H1 (cell line): ENCODE data around the gene GUCY2F. TPM values are rescaled to one million over a fixed set of nuclear protein-coding genes. Genes with fewer than 3 reads are reported as not detected.

Experiments used
- BRCA1 ChIP-seq: IDR thresholded peaks from 2 replicates; pipeline ENCODE4 v1.6.1; 2012; ENCODE audit warnings: low read depth, low read length, improper control_type of control experiment
- CBX8 ChIP-seq: fragments of 300-800, 300-1000 bp; sonication (generic); IDR thresholded peaks from 2 replicates; pipeline ENCODE4 v1.7.1; 2016; ENCODE audit warnings: low read depth, low read length, borderline replicate concordance
- EP300 ChIP-seq, 2 experiments: IDR thresholded peaks; 1 replicate in 1 of 2; 2 replicates in 1 of 2; pipeline ENCODE4 v1.6.1; 2011 to 2012; ENCODE audit warnings: low read depth in 2 of 2, low read length in 2 of 2, mild to moderate bottlenecking in 2 of 2, borderline replicate concordance in 1 of 2, inconsistent platforms in 1 of 2, moderate library complexity in 1 of 2
- EZH2 ChIP-seq: fragments of 200-600 bp; sonication (generic); IDR thresholded peaks from 2 replicates; pipeline ENCODE4 v1.7.1; 2012; ENCODE audit warnings: low read depth, mild to moderate bottlenecking, moderate library complexity, low read length, inconsistent platforms; ENCODE audit not compliant: severe bottlenecking
- FOSL1 ChIP-seq: IDR thresholded peaks from 2 replicates; pipeline ENCODE4 v1.6.1; 2011; ENCODE audit warnings: mild to moderate bottlenecking, low read depth, low read length, moderate library complexity; ENCODE audit not compliant: insufficient read depth
- GABPA ChIP-seq: IDR thresholded peaks from 2 replicates; pipeline ENCODE4 v1.6.1; 2011; ENCODE audit warnings: mild to moderate bottlenecking, low read length, moderate library complexity, borderline replicate concordance; ENCODE audit not compliant: insufficient read depth
- GTF2F1 ChIP-seq: IDR thresholded peaks from 2 replicates; pipeline ENCODE4 v1.6.1; 2012; ENCODE audit warnings: low read depth, low read length, improper control_type of control experiment, borderline replicate concordance
- HDAC2 ChIP-seq, 2 experiments: fragments of 300-600 bp in 1 of 2; sonication (generic) in 1 of 2; IDR thresholded peaks; 2 replicates each; pipeline ENCODE4 v1.6.1; 2011 to 2012; ENCODE audit warnings: low read depth in 2 of 2, low read length in 2 of 2, mild to moderate bottlenecking in 2 of 2, moderate library complexity in 2 of 2, borderline replicate concordance in 1 of 2, inconsistent platforms in 1 of 2
- PHF8 ChIP-seq: fragments of 200-600 bp; sonication (generic); conservative IDR thresholded peaks from 2 replicates; pipeline ENCODE4 v1.7.1; 2012; ENCODE audit warnings: low read depth, mild to moderate bottlenecking, inconsistent platforms, low read length, moderate library complexity
- SAP30 ChIP-seq: fragments of 300-600 bp; sonication (generic); IDR thresholded peaks from 2 replicates; pipeline ENCODE4 v1.7.1; 2012; ENCODE audit warnings: low read length, moderate library complexity, mild to moderate bottlenecking, inconsistent platforms; ENCODE audit not compliant: insufficient read depth, insufficient replicate concordance
- SP1 ChIP-seq: IDR thresholded peaks from 2 replicates; pipeline ENCODE4 v1.6.1; 2011; ENCODE audit warnings: low read depth, low read length
- TBP ChIP-seq: IDR thresholded peaks from 2 replicates; pipeline ENCODE4 v1.6.1; 2011; ENCODE audit warnings: low read depth, low read length, improper control_type of control experiment
- TCF12 ChIP-seq: IDR thresholded peaks from 2 replicates; pipeline ENCODE4 v1.6.1; 2011; ENCODE audit warnings: low read depth, mild to moderate bottlenecking, low read length
- TEAD4 ChIP-seq: IDR thresholded peaks from 2 replicates; pipeline ENCODE4 v1.6.1; 2012; ENCODE audit warnings: low read depth, low read length, inconsistent platforms, mixed read lengths
- YY1 ChIP-seq: IDR thresholded peaks from 2 replicates; pipeline ENCODE4 v1.6.1; 2011; ENCODE audit warnings: low read depth, mild to moderate bottlenecking, low read length
- ZNF274 ChIP-seq: IDR thresholded peaks from 2 replicates; pipeline ENCODE4 v1.7.0; 2012; ENCODE audit warnings: low read length, borderline replicate concordance; ENCODE audit errors: extremely low read depth
- polyA plus RNA-seq, 7 experiments: library from polyadenylated mRNA; depleted of rRNA in 3 of 7; stranded (reverse) in 5 of 7; unstranded in 2 of 7; fragments of >200 nt in 5 of 7; fragments of 200-250 nt in 2 of 7; gene quantifications; 1 replicate in 5 of 7; 2 replicates in 1 of 7; 4 replicates in 1 of 7; pipeline versions ENCODE4 v1.2.1 to v1.2.3, GENCODE V29; 2011 to 2013; ENCODE audit warnings: missing spikeins in 2 of 7, mixed read lengths in 2 of 7
- total RNA-seq: library from RNA; stranded (reverse); fragmentation: NEBNext Ultra II Directional; extraction: Animal tissue kit (Norgen Biotek cat#: 25700); gene quantifications from 2 replicates; pipeline ENCODE4 v1.2.1, GENCODE V29; 2021
- TF ChIP-seq, protein P1 (sequence below): IDR thresholded peaks from 2 replicates; pipeline ENCODE4 v1.6.1; 2012; ENCODE audit warnings: inconsistent platforms
- TF ChIP-seq, protein P2 (sequence below): IDR thresholded peaks from 2 replicates; pipeline ENCODE4 v1.6.1; 2011; ENCODE audit warnings: low read depth, mild to moderate bottlenecking, low read length; ENCODE audit not compliant: insufficient read depth

GUCY2F gene
- total and polyA plus RNA-seq, 2 of the 8 experiments (the other 6 are each of a cell fraction or from before 2014, with no cell fraction given) = 0.02 TPM; not detected in 1

DNA sequence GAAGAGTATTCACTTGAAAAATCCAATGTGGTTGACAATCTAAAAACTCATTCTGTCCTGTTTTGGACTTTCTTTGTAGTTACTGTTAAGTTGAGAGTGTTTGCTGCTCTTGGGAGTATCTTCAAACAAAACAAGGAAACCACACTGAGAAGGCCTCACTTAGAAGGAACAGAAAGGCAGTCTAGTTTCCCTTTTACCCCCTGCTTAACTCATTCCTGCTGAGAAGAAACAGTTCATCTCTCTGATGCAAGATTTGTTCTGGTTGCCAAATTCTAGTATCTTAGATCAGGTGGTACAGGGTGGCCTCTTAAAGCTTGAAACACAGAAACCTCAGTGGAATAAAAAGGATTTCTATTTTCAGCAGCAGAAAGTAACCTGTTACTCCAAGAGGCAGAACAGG, 41.4 kb downstream of the GUCY2F start (continued):
- TF ChIP-seq YY1 (no peak), FOSL1 (no peak), CBX8 (no peak), PHF8 (no peak), GTF2F1 (no peak), EZH2 (no peak), TBP (no peak), TCF12 (no peak), HDAC2 (IDR thresholded peaks at IDR 0.05; ENCODE audit: borderline replicate concordance in 1 of 2, low read depth in 2 of 2, low read length in 2 of 2) (no peak), GABPA (no peak), TEAD4 (no peak), ZNF274 (no peak), SP1 (no peak), SAP30 (no peak), BRCA1 (no peak), EP300 (IDR thresholded peaks at IDR 0.05; ENCODE audit: borderline replicate concordance in 1 of 2, low read depth in 2 of 2, low read length in 2 of 2) (no peak)
- TF ChIP-seq, protein P1, sequence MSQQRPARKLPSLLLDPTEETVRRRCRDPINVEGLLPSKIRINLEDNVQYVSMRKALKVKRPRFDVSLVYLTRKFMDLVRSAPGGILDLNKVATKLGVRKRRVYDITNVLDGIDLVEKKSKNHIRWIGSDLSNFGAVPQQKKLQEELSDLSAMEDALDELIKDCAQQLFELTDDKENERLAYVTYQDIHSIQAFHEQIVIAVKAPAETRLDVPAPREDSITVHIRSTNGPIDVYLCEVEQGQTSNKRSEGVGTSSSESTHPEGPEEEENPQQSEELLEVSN = no peak
- TF ChIP-seq, protein P2, sequence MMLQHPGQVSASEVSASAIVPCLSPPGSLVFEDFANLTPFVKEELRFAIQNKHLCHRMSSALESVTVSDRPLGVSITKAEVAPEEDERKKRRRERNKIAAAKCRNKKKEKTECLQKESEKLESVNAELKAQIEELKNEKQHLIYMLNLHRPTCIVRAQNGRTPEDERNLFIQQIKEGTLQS = no peak
